Cardiac muscle cell (in vitro differentiated cells and primary cell): ENCODE results near the gene EVC2. TPM values are rescaled to one million over a fixed set of nuclear protein-coding genes. Genes with fewer than 3 reads are reported as not detected.
A peak's percentile ranks its signal among the peaks of the same experiment; 100 is the strongest.

ENCODE experiments used
- DNase-seq, 2 donors: peaks; one replicate each; pipeline versions ENCODE4 v3.0.0 to v3.0.0-alpha.2; 2010 to 2017; ENCODE audit warnings: low read depth in 1 of 2, low spot score in 1 of 2
- H3K27ac ChIP-seq: fragments of 200-600 bp; sonication (generic); 2 replicates; pipeline ENCODE4 v1.5.1; 2016
- H3K27me3 ChIP-seq: fragments of 200-600 bp; sonication (generic); 2 replicates; pipeline ENCODE4 v1.6.0; 2016; ENCODE audit warnings: control low read depth
- H3K36me3 ChIP-seq: fragments of 200-600 bp; sonication (generic); 2 replicates; pipeline ENCODE4 v1.5.1; 2016; ENCODE audit warnings: control low read depth
- H3K4me1 ChIP-seq: fragments of 200-600 bp; sonication (generic); 2 replicates; pipeline ENCODE4 v1.8.1; 2017; ENCODE audit warnings: low read depth, mild to moderate bottlenecking, mixed run types
- H3K4me3 ChIP-seq: fragments of 200-600 bp; sonication (generic); 2 replicates; pipeline ENCODE4 v1.5.1; 2016; ENCODE audit warnings: mild to moderate bottlenecking
- H3K9me3 ChIP-seq: fragments of 200-600 bp; sonication (generic); 2 replicates; pipeline ENCODE4 v1.5.1; 2017; ENCODE audit warnings: low read depth, mild to moderate bottlenecking, control low read depth
- CTCF ChIP-seq: IDR thresholded peaks from 2 replicates; pipeline ENCODE4 v1.5.1; 2012; ENCODE audit warnings: low read depth, mild to moderate bottlenecking, low read length
- polyA plus RNA-seq: library from polyadenylated mRNA; unstranded; fragments of >200 nt; fragmentation: Nextera tagmentation; extraction: Ambion mirVana; gene quantifications from 2 replicates; pipeline ENCODE4 v1.2.1, GENCODE V29; 2016
- total RNA-seq: library from RNA; depleted of rRNA; stranded (reverse); fragments of >200 nt; gene quantifications from 2 replicates; pipeline ENCODE4 v1.2.3, GENCODE V29; 2016

EVC2 gene
- total and polyA plus RNA-seq, 2 experiments from 2014 or later: 2.0 to 3.1 TPM

- Histone ChIP-seq H3K27me3 (no peaks in the 10 kb centered on the region), H3K9me3 (no peaks in the 10 kb centered on the region), H3K36me3 (no peaks in the 10 kb centered on the region), H3K4me3 (peak within 1 kb of the TSS; percentile 40), H3K27ac (no peak within 1 kb of the TSS), H3K4me1 (no peaks in the 10 kb centered on the region)
- DNase-seq: peak; percentile 76 to 83
- TF ChIP-seq CTCF: no peak
Measured at GRCh38 chr4:5710961-5711478, 2.7 kb upstream of the EVC2 start, which contains the start of gene EVC. Gene EVC, plus strand, starts transcription at chr4:5711201. Its CDS starts 180 bp downstream, at chr4:5711381.

- Histone ChIP-seq H3K4me3 (peak overlapping the region; percentile 40), H3K9me3 (no peaks in the 10 kb centered on the region), H3K27ac (no peak overlapping the region), H3K4me1 (no peaks in the 10 kb centered on the region), H3K27me3 (no peaks in the 10 kb centered on the region), H3K36me3 (no peaks in the 10 kb centered on the region)
- peak; percentile 53 for TF ChIP-seq CTCF
- DNase-seq: peak in 1 of 2 donors; percentile 37
Measured at GRCh38 chr4:5710065-5710960, 2.0 kb upstream of the EVC2 start.

- DNase-seq: no peak
- Histone ChIP-seq H3K4me1 (no peaks in the 10 kb centered on the region), H3K9me3 (no peaks in the 10 kb centered on the region), H3K4me3 (no peak overlapping the region), H3K27ac (no peak overlapping the region), H3K36me3 (no peaks in the 10 kb centered on the region), H3K27me3 (no peaks in the 10 kb centered on the region)
- TF ChIP-seq CTCF: no peak
Measured at GRCh38 chr4:5709207-5709575, 832 bp upstream of the EVC2 start.

- H3K36me3 ChIP-seq: no peaks in the 10 kb centered on the region
- H3K27ac ChIP-seq: no peak overlapping the region
- peak in 1 of 2 donors; percentile 7 for DNase-seq
- no peaks in the 10 kb centered on the region for H3K9me3 ChIP-seq
- H3K4me3 ChIP-seq: peak overlapping the region; percentile 56
- H3K27me3 ChIP-seq: no peaks in the 10 kb centered on the region
- no peak for TF ChIP-seq CTCF
- no peaks in the 10 kb centered on the region for H3K4me1 ChIP-seq
Measured at GRCh38 chr4:5707778-5708448, 446 bp downstream of the EVC2 start.

- no peaks in the 10 kb centered on the region for H3K27me3 ChIP-seq
- TF ChIP-seq CTCF: no peak
- H3K4me1 ChIP-seq: no peaks in the 10 kb centered on the region
- no peak overlapping the region for H3K27ac ChIP-seq
- no peaks in the 10 kb centered on the region for H3K9me3 ChIP-seq
- no peak for DNase-seq
- H3K4me3 ChIP-seq: no peak overlapping the region
- H3K36me3 ChIP-seq: no peaks in the 10 kb centered on the region
Measured at GRCh38 chr4:5707366-5707765, 993 bp downstream of the EVC2 start.
